HepG2 (cell line): ENCODE measurements around the gene NDUFB10. TPM values are rescaled to one million over a fixed set of nuclear protein-coding genes. Genes with fewer than 3 reads are reported as not detected.

ENCODE experiments used
- ERF ChIP-seq: IDR thresholded peaks from 2 replicates; pipeline ENCODE4 v1.6.1; 2018; ENCODE audit warnings: missing biosample characterization, missing genetic modification reagents
- GTF3A ChIP-seq: sonication (generic); formaldehyde crosslinking; conservative IDR thresholded peaks from 2 replicates; pipeline ENCODE4 v1.4.0; 2020; ENCODE audit warnings: mild to moderate bottlenecking, missing genetic modification reagents
- HDAC1 ChIP-seq: sonication (generic); formaldehyde crosslinking; IDR thresholded peaks from 2 replicates; pipeline ENCODE4 v1.5.1; 2020; ENCODE audit warnings: mild to moderate bottlenecking, missing genetic modification reagents
- MAF1 ChIP-seq: sonication (generic); formaldehyde crosslinking; IDR thresholded peaks from 2 replicates; pipeline ENCODE4 v1.5.0; 2020; ENCODE audit warnings: missing genetic modification reagents, borderline replicate concordance
- MYNN ChIP-seq: sonication (generic); formaldehyde crosslinking; IDR thresholded peaks from 2 replicates; pipeline ENCODE4 v1.4.0; 2020; ENCODE audit warnings: mild to moderate bottlenecking, low read depth, missing genetic modification reagents
- SIX1 ChIP-seq: sonication (generic); formaldehyde crosslinking; IDR thresholded peaks from 2 replicates; pipeline ENCODE4 v1.4.0; 2020; ENCODE audit warnings: missing genetic modification reagents, borderline replicate concordance
- TBL1XR1 ChIP-seq: fragments of 150-350 bp; IDR thresholded peaks from 2 replicates; pipeline ENCODE4 v1.6.1; 2014; ENCODE audit warnings: borderline replicate concordance, low read length; ENCODE audit not compliant: partially characterized antibody
- TP53 ChIP-seq: sonication (generic); formaldehyde crosslinking; conservative IDR thresholded peaks from 2 replicates; pipeline ENCODE4 v1.4.0; 2020; ENCODE audit warnings: missing genetic modification reagents
- ZFX ChIP-seq: sonication (generic); formaldehyde crosslinking; IDR thresholded peaks from 2 replicates; pipeline ENCODE4 v1.4.0; 2020; ENCODE audit warnings: mild to moderate bottlenecking, low read depth, missing genetic modification reagents, moderate library complexity
- ZNF605 ChIP-seq: sonication (generic); formaldehyde crosslinking; IDR thresholded peaks from 2 replicates; pipeline ENCODE4 v1.8.0; 2022; ENCODE audit warnings: mild to moderate bottlenecking, missing genetic modification reagents
- ZNF713 ChIP-seq: sonication (generic); formaldehyde crosslinking; IDR thresholded peaks from 2 replicates; pipeline ENCODE4 v1.4.0; 2020; ENCODE audit warnings: mild to moderate bottlenecking, missing genetic modification reagents
- ZNF75D ChIP-seq: sonication (generic); formaldehyde crosslinking; IDR thresholded peaks from 2 replicates; pipeline ENCODE4 v1.8.1; 2023; ENCODE audit warnings: missing genetic modification reagents, mild to moderate bottlenecking, borderline replicate concordance
- ZSCAN9 ChIP-seq: IDR thresholded peaks from 2 replicates; pipeline ENCODE4 v1.6.1; 2016; ENCODE audit warnings: borderline replicate concordance
- polyA plus RNA-seq, 8 experiments: library from polyadenylated mRNA; depleted of rRNA in 3 of 8; stranded (reverse) in 7 of 8; unstranded in 1 of 8; fragments of >200 nt; fragmentation: Illumina TruSeq in 4 of 8; extraction: Trizol in 4 of 8; gene quantifications; 2 replicates each; pipeline versions ENCODE4 v1.2.1 to v1.2.3, GENCODE V29; 2011 to 2016; ENCODE audit warnings: low read depth in 4 of 8, missing spikeins in 1 of 8, mixed read lengths in 1 of 8; ENCODE audit not compliant: insufficient read depth in 1 of 8
- total RNA-seq, 5 experiments: library from RNA; depleted of rRNA; stranded (reverse); fragments of >200 nt; fragmentation: Illumina TruSeq; extraction: Trizol; gene quantifications; 2 replicates each; pipeline ENCODE4 v1.2.3, GENCODE V29; 2016; ENCODE audit warnings: low read depth in 1 of 5
- TF ChIP-seq, protein P1 (sequence below): sonication (generic); formaldehyde crosslinking; IDR thresholded peaks from 2 replicates; pipeline ENCODE4 v1.4.0; 2020; ENCODE audit warnings: missing genetic modification reagents, borderline replicate concordance
- TF ChIP-seq, protein P2 (sequence below): sonication (generic); formaldehyde crosslinking; IDR thresholded peaks from 2 replicates; pipeline ENCODE4 v1.5.0; 2020; ENCODE audit warnings: missing genetic modification reagents
- TF ChIP-seq, protein P3 (sequence below): IDR thresholded peaks from 2 replicates; pipeline ENCODE4 v1.6.1; 2016; ENCODE audit warnings: control low read depth
- TF ChIP-seq, protein P4 (sequence below): sonication (generic); formaldehyde crosslinking; IDR thresholded peaks from 2 replicates; pipeline ENCODE4 v1.4.0; 2020; ENCODE audit warnings: missing genetic modification reagents

NDUFB10 gene
- total and polyA plus RNA-seq, 2 of the 13 experiments (the other 11 are each of a cell fraction or from before 2014, with no cell fraction given) = 68.6 to 157 TPM

DNA sequence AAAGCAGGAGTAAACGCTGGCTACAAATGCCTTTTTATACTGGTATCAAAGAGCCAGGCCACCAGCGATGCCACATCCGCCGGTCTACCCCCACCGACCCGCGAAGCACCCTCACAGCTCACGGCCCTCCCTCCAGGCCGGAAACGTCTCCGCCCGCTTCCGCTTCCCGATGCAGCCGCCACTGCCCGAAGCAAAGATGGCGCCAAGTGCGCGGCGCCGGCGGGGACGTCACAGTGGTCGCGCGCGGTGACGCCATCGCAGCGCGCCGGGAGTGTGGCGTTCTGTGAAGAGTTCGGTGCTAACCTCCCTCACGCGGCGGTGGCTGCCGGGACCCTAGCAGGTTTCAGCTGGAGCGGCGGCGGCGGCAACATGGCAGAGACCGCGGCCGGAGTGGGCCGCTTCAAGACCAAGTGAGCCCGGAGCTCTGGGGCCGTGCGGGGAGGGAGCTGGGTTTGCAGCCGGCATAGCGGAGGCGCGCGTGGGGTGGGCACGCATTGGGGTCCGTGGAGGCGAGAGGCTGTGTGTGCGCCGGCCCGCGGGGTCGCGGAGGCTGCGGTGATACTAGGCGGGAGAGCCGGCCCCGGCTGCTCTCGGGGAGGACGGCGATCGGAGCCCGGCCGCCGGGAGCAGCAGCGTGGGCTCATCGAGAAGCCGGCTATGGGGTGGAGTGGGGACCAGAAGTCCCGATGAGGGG, 12.6 kb downstream of the NDUFB10 start, which contains the start of gene TBL3 (continued):
- TF ChIP-seq, protein P1, sequence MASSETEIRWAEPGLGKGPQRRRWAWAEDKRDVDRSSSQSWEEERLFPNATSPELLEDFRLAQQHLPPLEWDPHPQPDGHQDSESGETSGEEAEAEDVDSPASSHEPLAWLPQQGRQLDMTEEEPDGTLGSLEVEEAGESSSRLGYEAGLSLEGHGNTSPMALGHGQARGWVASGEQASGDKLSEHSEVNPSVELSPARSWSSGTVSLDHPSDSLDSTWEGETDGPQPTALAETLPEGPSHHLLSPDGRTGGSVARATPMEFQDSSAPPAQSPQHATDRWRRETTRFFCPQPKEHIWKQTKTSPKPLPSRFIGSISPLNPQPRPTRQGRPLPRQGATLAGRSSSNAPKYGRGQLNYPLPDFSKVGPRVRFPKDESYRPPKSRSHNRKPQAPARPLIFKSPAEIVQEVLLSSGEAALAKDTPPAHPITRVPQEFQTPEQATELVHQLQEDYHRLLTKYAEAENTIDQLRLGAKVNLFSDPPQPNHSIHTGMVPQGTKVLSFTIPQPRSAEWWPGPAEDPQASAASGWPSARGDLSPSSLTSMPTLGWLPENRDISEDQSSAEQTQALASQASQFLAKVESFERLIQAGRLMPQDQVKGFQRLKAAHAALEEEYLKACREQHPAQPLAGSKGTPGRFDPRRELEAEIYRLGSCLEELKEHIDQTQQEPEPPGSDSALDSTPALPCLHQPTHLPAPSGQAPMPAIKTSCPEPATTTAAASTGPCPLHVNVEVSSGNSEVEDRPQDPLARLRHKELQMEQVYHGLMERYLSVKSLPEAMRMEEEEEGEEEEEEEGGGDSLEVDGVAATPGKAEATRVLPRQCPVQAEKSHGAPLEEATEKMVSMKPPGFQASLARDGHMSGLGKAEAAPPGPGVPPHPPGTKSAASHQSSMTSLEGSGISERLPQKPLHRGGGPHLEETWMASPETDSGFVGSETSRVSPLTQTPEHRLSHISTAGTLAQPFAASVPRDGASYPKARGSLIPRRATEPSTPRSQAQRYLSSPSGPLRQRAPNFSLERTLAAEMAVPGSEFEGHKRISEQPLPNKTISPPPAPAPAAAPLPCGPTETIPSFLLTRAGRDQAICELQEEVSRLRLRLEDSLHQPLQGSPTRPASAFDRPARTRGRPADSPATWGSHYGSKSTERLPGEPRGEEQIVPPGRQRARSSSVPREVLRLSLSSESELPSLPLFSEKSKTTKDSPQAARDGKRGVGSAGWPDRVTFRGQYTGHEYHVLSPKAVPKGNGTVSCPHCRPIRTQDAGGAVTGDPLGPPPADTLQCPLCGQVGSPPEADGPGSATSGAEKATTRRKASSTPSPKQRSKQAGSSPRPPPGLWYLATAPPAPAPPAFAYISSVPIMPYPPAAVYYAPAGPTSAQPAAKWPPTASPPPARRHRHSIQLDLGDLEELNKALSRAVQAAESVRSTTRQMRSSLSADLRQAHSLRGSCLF (CRISPR knock-in tag) = no peak
- no peak for TF ChIP-seq SIX1
- TF ChIP-seq MAF1 (CRISPR knock-in tag) = peak; percentile 82; the same call in 1 of the 2 replicates
- TF ChIP-seq, protein P2, sequence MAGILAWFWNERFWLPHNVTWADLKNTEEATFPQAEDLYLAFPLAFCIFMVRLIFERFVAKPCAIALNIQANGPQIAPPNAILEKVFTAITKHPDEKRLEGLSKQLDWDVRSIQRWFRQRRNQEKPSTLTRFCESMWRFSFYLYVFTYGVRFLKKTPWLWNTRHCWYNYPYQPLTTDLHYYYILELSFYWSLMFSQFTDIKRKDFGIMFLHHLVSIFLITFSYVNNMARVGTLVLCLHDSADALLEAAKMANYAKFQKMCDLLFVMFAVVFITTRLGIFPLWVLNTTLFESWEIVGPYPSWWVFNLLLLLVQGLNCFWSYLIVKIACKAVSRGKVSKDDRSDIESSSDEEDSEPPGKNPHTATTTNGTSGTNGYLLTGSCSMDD (CRISPR knock-in tag) = 0 out of 2 replicates have a peak, but pooled peaks have one; percentile 11
- TF ChIP-seq ZSCAN9 (CRISPR knock-in tag) = no peak
- peak; percentile 99 for TF ChIP-seq HDAC1 (CRISPR knock-in tag)
- TF ChIP-seq, protein P3, sequence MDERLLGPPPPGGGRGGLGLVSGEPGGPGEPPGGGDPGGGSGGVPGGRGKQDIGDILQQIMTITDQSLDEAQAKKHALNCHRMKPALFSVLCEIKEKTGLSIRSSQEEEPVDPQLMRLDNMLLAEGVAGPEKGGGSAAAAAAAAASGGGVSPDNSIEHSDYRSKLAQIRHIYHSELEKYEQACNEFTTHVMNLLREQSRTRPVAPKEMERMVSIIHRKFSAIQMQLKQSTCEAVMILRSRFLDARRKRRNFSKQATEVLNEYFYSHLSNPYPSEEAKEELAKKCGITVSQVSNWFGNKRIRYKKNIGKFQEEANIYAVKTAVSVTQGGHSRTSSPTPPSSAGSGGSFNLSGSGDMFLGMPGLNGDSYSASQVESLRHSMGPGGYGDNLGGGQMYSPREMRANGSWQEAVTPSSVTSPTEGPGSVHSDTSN (CRISPR knock-in tag) = no peak; the same call in 1 of the 2 replicates
- TF ChIP-seq ZNF75D (CRISPR knock-in tag) = no peak
- TF ChIP-seq ZNF713 (CRISPR knock-in tag) = peak; percentile 96
- peak; percentile 33; the same call in 1 of the 2 replicates for TF ChIP-seq TP53 (CRISPR knock-in tag)
- peak; percentile 73; the same call in 1 of the 2 replicates for TF ChIP-seq ZNF605 (CRISPR knock-in tag)
- TF ChIP-seq TBL1XR1 = no peak
- peak; percentile 82; the same call in 1 of the 2 replicates for TF ChIP-seq GTF3A (CRISPR knock-in tag)
- no peak for TF ChIP-seq MYNN
- TF ChIP-seq, protein P4, sequence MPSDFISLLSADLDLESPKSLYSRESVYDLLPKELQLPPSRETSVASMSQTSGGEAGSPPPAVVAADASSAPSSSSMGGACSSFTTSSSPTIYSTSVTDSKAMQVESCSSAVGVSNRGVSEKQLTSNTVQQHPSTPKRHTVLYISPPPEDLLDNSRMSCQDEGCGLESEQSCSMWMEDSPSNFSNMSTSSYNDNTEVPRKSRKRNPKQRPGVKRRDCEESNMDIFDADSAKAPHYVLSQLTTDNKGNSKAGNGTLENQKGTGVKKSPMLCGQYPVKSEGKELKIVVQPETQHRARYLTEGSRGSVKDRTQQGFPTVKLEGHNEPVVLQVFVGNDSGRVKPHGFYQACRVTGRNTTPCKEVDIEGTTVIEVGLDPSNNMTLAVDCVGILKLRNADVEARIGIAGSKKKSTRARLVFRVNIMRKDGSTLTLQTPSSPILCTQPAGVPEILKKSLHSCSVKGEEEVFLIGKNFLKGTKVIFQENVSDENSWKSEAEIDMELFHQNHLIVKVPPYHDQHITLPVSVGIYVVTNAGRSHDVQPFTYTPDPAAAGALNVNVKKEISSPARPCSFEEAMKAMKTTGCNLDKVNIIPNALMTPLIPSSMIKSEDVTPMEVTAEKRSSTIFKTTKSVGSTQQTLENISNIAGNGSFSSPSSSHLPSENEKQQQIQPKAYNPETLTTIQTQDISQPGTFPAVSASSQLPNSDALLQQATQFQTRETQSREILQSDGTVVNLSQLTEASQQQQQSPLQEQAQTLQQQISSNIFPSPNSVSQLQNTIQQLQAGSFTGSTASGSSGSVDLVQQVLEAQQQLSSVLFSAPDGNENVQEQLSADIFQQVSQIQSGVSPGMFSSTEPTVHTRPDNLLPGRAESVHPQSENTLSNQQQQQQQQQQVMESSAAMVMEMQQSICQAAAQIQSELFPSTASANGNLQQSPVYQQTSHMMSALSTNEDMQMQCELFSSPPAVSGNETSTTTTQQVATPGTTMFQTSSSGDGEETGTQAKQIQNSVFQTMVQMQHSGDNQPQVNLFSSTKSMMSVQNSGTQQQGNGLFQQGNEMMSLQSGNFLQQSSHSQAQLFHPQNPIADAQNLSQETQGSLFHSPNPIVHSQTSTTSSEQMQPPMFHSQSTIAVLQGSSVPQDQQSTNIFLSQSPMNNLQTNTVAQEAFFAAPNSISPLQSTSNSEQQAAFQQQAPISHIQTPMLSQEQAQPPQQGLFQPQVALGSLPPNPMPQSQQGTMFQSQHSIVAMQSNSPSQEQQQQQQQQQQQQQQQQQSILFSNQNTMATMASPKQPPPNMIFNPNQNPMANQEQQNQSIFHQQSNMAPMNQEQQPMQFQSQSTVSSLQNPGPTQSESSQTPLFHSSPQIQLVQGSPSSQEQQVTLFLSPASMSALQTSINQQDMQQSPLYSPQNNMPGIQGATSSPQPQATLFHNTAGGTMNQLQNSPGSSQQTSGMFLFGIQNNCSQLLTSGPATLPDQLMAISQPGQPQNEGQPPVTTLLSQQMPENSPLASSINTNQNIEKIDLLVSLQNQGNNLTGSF = no peak
- peak; percentile 97 for TF ChIP-seq ERF (CRISPR knock-in tag)
- TF ChIP-seq ZFX (CRISPR knock-in tag) = peak; percentile 91
